Liver (tissue), 9 donors: ENCODE measurements around the gene ATP6V1G2. TPM values are rescaled to one million over a fixed set of nuclear protein-coding genes. Genes with fewer than 3 reads are reported as not detected.

Experiments used
- DNase-seq: peaks from one replicate; pipeline ENCODE4 v3.0.0-alpha.2; 2017; ENCODE audit warnings: low spot score
- H3K27ac ChIP-seq, 2 donors: one replicate each; pipeline ENCODE4 v1.7.0; 2013; ENCODE audit warnings: inconsistent platforms in 2 of 2, low read length in 2 of 2, control low read depth in 1 of 2, low read depth in 1 of 2, mild to moderate bottlenecking in 1 of 2
- H3K27me3 ChIP-seq, 4 donors: one replicate each; pipeline versions ENCODE4 v1.6.1 to v1.7.0; 2013; ENCODE audit warnings: low read length in 3 of 4, inconsistent platforms in 1 of 4, mild to moderate bottlenecking in 1 of 4, moderate library complexity in 1 of 4; ENCODE audit not compliant: control insufficient read depth in 4 of 4, insufficient read depth in 4 of 4
- H3K36me3 ChIP-seq, 4 donors: one replicate each; pipeline versions ENCODE4 v1.6.1 to v1.7.0; 2013; ENCODE audit warnings: low read length in 3 of 4, mild to moderate bottlenecking in 3 of 4, low read depth in 1 of 4, moderate library complexity in 1 of 4; ENCODE audit not compliant: control insufficient read depth in 4 of 4, insufficient read depth in 3 of 4
- H3K4me1 ChIP-seq, 4 donors: one replicate each; pipeline versions ENCODE4 v1.6.1 to v1.7.0; 2013; ENCODE audit warnings: low read length in 3 of 4, mild to moderate bottlenecking in 3 of 4, moderate library complexity in 1 of 4; ENCODE audit not compliant: control insufficient read depth in 4 of 4, insufficient read depth in 4 of 4
- H3K4me3 ChIP-seq, 3 donors: one replicate each; pipeline versions ENCODE4 v1.6.1 to v1.7.0; 2013; ENCODE audit warnings: low read length in 3 of 3, control low read depth in 1 of 3, low read depth in 1 of 3, mild to moderate bottlenecking in 1 of 3
- H3K9ac ChIP-seq, 2 donors: one replicate each; pipeline ENCODE4 v1.7.0; 2013; ENCODE audit warnings: low read length in 2 of 2, mild to moderate bottlenecking in 2 of 2, moderate library complexity in 2 of 2, control low read depth in 1 of 2, low read depth in 1 of 2
- H3K9me3 ChIP-seq, 4 donors: one replicate each; pipeline versions ENCODE4 v1.6.1 to v1.7.0; 2013; ENCODE audit warnings: low read length in 3 of 4; ENCODE audit not compliant: control insufficient read depth in 4 of 4
- EGR1 ChIP-seq, 2 donors: IDR thresholded peaks; 2 replicates each; pipeline ENCODE4 v1.6.1; 2016 to 2018; ENCODE audit warnings: antibody characterized with exemption in 2 of 2, low read depth in 2 of 2
- FOXA1 ChIP-seq: IDR thresholded peaks from 2 replicates; pipeline ENCODE4 v1.6.1; 2016; ENCODE audit warnings: antibody characterized with exemption
- GABPA ChIP-seq, 2 donors: IDR thresholded peaks in 1 of 2; conservative IDR thresholded peaks in 1 of 2; 2 replicates each; pipeline ENCODE4 v1.6.1; 2016; ENCODE audit warnings: antibody characterized with exemption in 2 of 2, mild to moderate bottlenecking in 1 of 2, moderate library complexity in 1 of 2
- HNF4A ChIP-seq, 2 donors: conservative IDR thresholded peaks; 2 replicates each; pipeline ENCODE4 v1.6.1; 2016; ENCODE audit warnings: antibody characterized with exemption in 2 of 2, mild to moderate bottlenecking in 2 of 2
- JUND ChIP-seq, 2 donors: IDR thresholded peaks; 2 replicates each; pipeline ENCODE4 v1.6.1; 2016; ENCODE audit warnings: antibody characterized with exemption in 2 of 2
- NR2F2 ChIP-seq: IDR thresholded peaks from 2 replicates; pipeline ENCODE4 v1.6.1; 2016; ENCODE audit warnings: antibody characterized with exemption
- REST ChIP-seq: IDR thresholded peaks from 2 replicates; pipeline ENCODE4 v1.6.1; 2016; ENCODE audit warnings: antibody characterized with exemption, mild to moderate bottlenecking
- RXRA ChIP-seq, 2 donors: IDR thresholded peaks; 2 replicates each; pipeline ENCODE4 v1.6.1; 2017 to 2018; ENCODE audit warnings: antibody characterized with exemption in 2 of 2, mild to moderate bottlenecking in 1 of 2
- SP1 ChIP-seq: IDR thresholded peaks from 2 replicates; pipeline ENCODE4 v1.6.1; 2018; ENCODE audit warnings: antibody characterized with exemption, mild to moderate bottlenecking
- TAF1 ChIP-seq: conservative IDR thresholded peaks from 2 replicates; pipeline ENCODE4 v1.6.1; 2016; ENCODE audit warnings: antibody characterized with exemption, mild to moderate bottlenecking
- YY1 ChIP-seq: IDR thresholded peaks from 2 replicates; pipeline ENCODE4 v1.6.1; 2016; ENCODE audit warnings: antibody characterized with exemption, mild to moderate bottlenecking
- WGBS: extraction: QIAGEN DNeasy Blood & Tissue Kit; methylation state at CpG from one replicate; pipeline ENCODE4 v1.1.7; 2013; 5-methylcytosine and 5-hydroxymethylcytosine counted together
- polyA plus RNA-seq, 2 donors: library from polyadenylated mRNA; stranded (reverse) in 1 of 2; unstranded in 1 of 2; fragments of 200-250 nt in 1 of 2; fragments of >200 nt in 1 of 2; fragmentation: Nextera tagmentation in 1 of 2; extraction: Ambion mirVana in 1 of 2; gene quantifications; one replicate each; pipeline versions ENCODE4 v1.2.1 to v1.2.3, GENCODE V29; 2013 to 2015
- total RNA-seq, 2 donors: library from RNA; depleted of rRNA; stranded (reverse); fragments of >200 nt; gene quantifications; one replicate each; pipeline ENCODE4 v1.2.3, GENCODE V29; 2014
- TF ChIP-seq, protein P1 (sequence below): IDR thresholded peaks from 2 replicates; pipeline ENCODE4 v1.6.1; 2016; ENCODE audit warnings: antibody characterized with exemption
- TF ChIP-seq, protein P2 (sequence below): IDR thresholded peaks from 2 replicates; pipeline ENCODE4 v1.6.1; 2016; ENCODE audit warnings: antibody characterized with exemption
- donor health status: healthy.
- donor health status: healthy.
- donor health status: healthy.
- donor health status: healthy.
- donor health status: healthy.

Gene ATP6V1G2
- total and polyA plus RNA-seq, 4 donors = 0.14 to 0.36 (median 0.26) TPM

DNA sequence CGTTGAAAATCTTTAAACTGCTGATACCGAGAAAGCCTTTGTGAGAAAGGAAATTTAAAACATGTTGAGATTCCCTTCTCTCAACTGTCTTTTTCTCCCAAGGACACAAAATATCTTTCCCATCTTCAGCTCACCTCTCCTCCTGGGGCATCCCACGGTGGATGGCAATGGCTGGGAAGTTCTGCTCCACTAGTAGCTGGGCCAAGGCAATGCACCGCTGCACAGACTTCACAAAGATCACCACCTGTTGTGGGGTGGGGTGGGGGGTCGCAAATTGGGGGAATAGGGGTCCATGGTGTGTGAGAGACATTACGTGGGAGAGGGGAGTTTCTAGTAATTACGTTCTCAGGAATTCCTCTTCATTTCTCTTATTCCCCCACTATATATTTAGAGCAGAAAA lies 15.2 kb downstream of the ATP6V1G2 start (continued):
- TF ChIP-seq, protein P1, sequence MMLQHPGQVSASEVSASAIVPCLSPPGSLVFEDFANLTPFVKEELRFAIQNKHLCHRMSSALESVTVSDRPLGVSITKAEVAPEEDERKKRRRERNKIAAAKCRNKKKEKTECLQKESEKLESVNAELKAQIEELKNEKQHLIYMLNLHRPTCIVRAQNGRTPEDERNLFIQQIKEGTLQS = no peak
- TF ChIP-seq JUND (IDR thresholded peaks at IDR 0.05) (no peak), EGR1 (IDR thresholded peaks at IDR 0.05; ENCODE audit: low read depth in 2 of 2) (no peak), GABPA (IDR thresholded peaks at IDR 0.05 in 1 of 2, conservative IDR thresholded peaks at IDR 0.05 in 1 of 2) (no peak)

DNA sequence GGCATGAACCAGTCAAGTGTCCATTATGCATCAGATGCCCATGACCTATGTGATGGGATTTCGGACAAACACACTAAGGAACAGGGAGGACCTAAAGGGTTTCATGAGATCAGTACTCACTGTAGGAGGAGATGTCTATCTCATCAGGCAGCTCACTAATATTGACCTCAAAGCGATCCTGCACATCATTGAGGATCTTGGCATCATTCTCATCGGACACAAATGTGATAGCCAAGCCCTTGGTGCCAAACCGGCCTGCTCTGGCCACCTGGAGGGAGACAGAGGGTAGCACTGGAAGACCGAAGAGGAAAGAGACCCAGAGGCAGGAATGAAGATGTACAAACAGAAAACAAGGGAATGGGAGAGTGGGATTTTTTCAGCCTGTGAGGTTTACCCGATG lies 15.7 kb downstream of the ATP6V1G2 start:
- no peaks in the 10 kb centered on the region for H3K9me3 ChIP-seq
- 69% methylated on average over 6 of the region's 6 CpGs for WGBS
- no peak overlapping the region for H3K4me3 ChIP-seq
- no peak overlapping the region for H3K27ac ChIP-seq
- DNase-seq = no peak
- no peaks in the 10 kb centered on the region for H3K27me3 ChIP-seq
- H3K36me3 ChIP-seq = peaks cover 26 to 56% (median 47%) of the 10 kb centered on the region in 4 donors
- no peak for TF ChIP-seq SP1
- no peak for TF ChIP-seq YY1
- H3K9ac ChIP-seq = no peak overlapping the region
- peaks cover 0 to 4% (median 2%) of the 10 kb centered on the region in 4 donors for H3K4me1 ChIP-seq

GRCh38 chr6:31529329-31530150 lies 16.9 kb downstream of the ATP6V1G2 start:
- H3K27me3 ChIP-seq = no peaks in the 10 kb centered on the region
- 57% methylated on average over 12 of the region's 12 CpGs for WGBS
- DNase-seq = no peak
- peaks cover 15 to 45% (median 36%) of the 10 kb centered on the region in 4 donors for H3K36me3 ChIP-seq
- peaks cover 0 to 4% (median 2%) of the 10 kb centered on the region in 4 donors for H3K4me1 ChIP-seq
- H3K27ac ChIP-seq = no peak overlapping the region
- TF ChIP-seq YY1 = no peak
- no peak for TF ChIP-seq TAF1
- no peak for TF ChIP-seq FOXA1
- no peak for TF ChIP-seq REST
- TF ChIP-seq, protein P2, sequence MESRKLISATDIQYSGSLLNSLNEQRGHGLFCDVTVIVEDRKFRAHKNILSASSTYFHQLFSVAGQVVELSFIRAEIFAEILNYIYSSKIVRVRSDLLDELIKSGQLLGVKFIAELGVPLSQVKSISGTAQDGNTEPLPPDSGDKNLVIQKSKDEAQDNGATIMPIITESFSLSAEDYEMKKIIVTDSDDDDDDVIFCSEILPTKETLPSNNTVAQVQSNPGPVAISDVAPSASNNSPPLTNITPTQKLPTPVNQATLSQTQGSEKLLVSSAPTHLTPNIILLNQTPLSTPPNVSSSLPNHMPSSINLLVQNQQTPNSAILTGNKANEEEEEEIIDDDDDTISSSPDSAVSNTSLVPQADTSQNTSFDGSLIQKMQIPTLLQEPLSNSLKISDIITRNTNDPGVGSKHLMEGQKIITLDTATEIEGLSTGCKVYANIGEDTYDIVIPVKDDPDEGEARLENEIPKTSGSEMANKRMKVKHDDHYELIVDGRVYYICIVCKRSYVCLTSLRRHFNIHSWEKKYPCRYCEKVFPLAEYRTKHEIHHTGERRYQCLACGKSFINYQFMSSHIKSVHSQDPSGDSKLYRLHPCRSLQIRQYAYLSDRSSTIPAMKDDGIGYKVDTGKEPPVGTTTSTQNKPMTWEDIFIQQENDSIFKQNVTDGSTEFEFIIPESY = no peak
- no peak for TF ChIP-seq EGR1 (IDR thresholded peaks at IDR 0.05; ENCODE audit: low read depth in 2 of 2)
- TF ChIP-seq NR2F2 = no peak
- no peak for TF ChIP-seq SP1
- TF ChIP-seq JUND (IDR thresholded peaks at IDR 0.05) = no peak
- TF ChIP-seq RXRA (IDR thresholded peaks at IDR 0.05) = no peak
- TF ChIP-seq, protein P1 = no peak
- no peak for TF ChIP-seq HNF4A (conservative IDR thresholded peaks at IDR 0.05)
- no peaks in the 10 kb centered on the region for H3K9me3 ChIP-seq
- no peak overlapping the region for H3K4me3 ChIP-seq
- H3K9ac ChIP-seq = no peak overlapping the region
